Osteocyte (in vitro differentiated cells): Measurements from ENCODE around the gene IL1R2. TPM values are rescaled to one million over a fixed set of nuclear protein-coding genes. Genes with fewer than 3 reads are reported as not detected.

Source experiments
- DNase-seq: peaks from one replicate; pipeline ENCODE4 v3.0.0; 2021; ENCODE audit warnings: mixed read lengths; ENCODE audit not compliant: unreplicated experiment; ENCODE audit errors: extremely low spot score
- H3K27ac Mint-ChIP-seq: one replicate; pipeline ENCODE4 v1.8.0; 2021; ENCODE audit warnings: mild to moderate bottlenecking, mixed read lengths; ENCODE audit not compliant: unreplicated experiment
- H3K27me3 Mint-ChIP-seq: one replicate; pipeline ENCODE4 v1.8.0; 2021; ENCODE audit warnings: mixed read lengths; ENCODE audit not compliant: unreplicated experiment
- H3K36me3 Mint-ChIP-seq: one replicate; pipeline ENCODE4 v1.8.0; 2021; ENCODE audit warnings: mixed read lengths; ENCODE audit not compliant: unreplicated experiment
- H3K4me1 Mint-ChIP-seq: one replicate; pipeline ENCODE4 v1.8.0; 2021; ENCODE audit warnings: mixed read lengths; ENCODE audit not compliant: unreplicated experiment
- H3K4me3 Mint-ChIP-seq: one replicate; pipeline ENCODE4 v1.8.0; 2021; ENCODE audit warnings: mild to moderate bottlenecking, moderate library complexity, mixed read lengths; ENCODE audit not compliant: unreplicated experiment
- H3K9me3 Mint-ChIP-seq: one replicate; pipeline ENCODE4 v1.8.0; 2021; ENCODE audit warnings: mixed read lengths; ENCODE audit not compliant: unreplicated experiment
- CTCF ChIP-seq: fragments of 200-600 bp; sonication (generic); IDR thresholded peaks from 2 replicates; pipeline ENCODE4 v1.5.0; 2021; ENCODE audit warnings: antibody characterized with exemption, mild to moderate bottlenecking, moderate library complexity
- total RNA-seq: library from RNA; stranded (reverse); gene quantifications from 2 replicates; pipeline ENCODE4 v1.2.1, GENCODE V29; 2021

The IL1R2 gene
- total RNA-seq, 1 donor from 2014 or later = not detected

- Mint-ChIP-seq H3K4me1 (peaks cover 54% of the 10 kb centered on the region), H3K9me3 (no peaks in the 10 kb centered on the region), H3K27me3 (no peaks in the 10 kb centered on the region), H3K36me3 (no peaks in the 10 kb centered on the region), H3K4me3 (no peak overlapping the region), H3K27ac (no peak overlapping the region)
- no peak for TF ChIP-seq CTCF
- DNase-seq = peak; percentile 65
Observed at GRCh38 chr2:102057502-102058292, 65.9 kb downstream of the IL1R2 start.

GRCh38 chr2:102058293-102058833 lies 66.6 kb downstream of the IL1R2 start:
- no peak overlapping the region for H3K27ac Mint-ChIP-seq
- H3K9me3 Mint-ChIP-seq = no peaks in the 10 kb centered on the region
- no peaks in the 10 kb centered on the region for H3K36me3 Mint-ChIP-seq
- H3K4me1 Mint-ChIP-seq = peaks cover 61% of the 10 kb centered on the region
- DNase-seq = peak; percentile 46
- TF ChIP-seq CTCF = no peak
- no peaks in the 10 kb centered on the region for H3K27me3 Mint-ChIP-seq
- H3K4me3 Mint-ChIP-seq = no peak overlapping the region

GRCh38 chr2:102059151-102059550 lies 67.4 kb downstream of the IL1R2 start:
- Mint-ChIP-seq H3K4me3 (no peak overlapping the region), H3K27me3 (no peaks in the 10 kb centered on the region), H3K4me1 (peaks cover 69% of the 10 kb centered on the region), H3K9me3 (no peaks in the 10 kb centered on the region), H3K36me3 (no peaks in the 10 kb centered on the region), H3K27ac (no peak overlapping the region)
- TF ChIP-seq CTCF = no peak
- DNase-seq = peak; percentile 19

DNA sequence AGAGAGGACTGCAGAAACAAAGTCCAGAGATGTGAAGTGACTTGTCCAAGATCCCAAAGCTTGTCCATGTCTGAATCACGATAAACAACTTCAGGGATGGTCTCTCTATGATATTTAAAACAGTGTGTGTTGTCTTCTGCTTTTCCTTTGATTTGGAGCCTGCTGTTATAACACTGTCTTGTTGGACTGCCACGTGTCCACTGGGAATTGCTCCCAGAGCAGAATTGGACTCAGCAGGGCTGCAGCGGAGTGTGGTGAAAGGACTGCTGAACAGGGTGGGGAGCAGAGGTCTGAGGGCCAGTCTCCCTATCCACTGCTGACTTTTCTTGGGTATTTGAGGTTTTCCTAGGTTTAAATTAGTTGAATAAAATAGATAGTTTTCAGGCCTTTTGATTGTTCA lies 68.3 kb downstream of the IL1R2 start:
- peak; percentile 42 for DNase-seq
- peaks cover 77% of the 10 kb centered on the region for H3K4me1 Mint-ChIP-seq
- H3K27ac Mint-ChIP-seq = no peak overlapping the region

More for the DNA sequence above, 68.3 kb downstream of the IL1R2 start:
- Mint-ChIP-seq H3K36me3 (no peaks in the 10 kb centered on the region), H3K9me3 (no peaks in the 10 kb centered on the region), H3K27me3 (no peaks in the 10 kb centered on the region), H3K4me3 (no peak overlapping the region)
- TF ChIP-seq CTCF = no peak
